GM06990 (cell line): ENCODE data around the gene ZNF256.

Experiments used
- DNase-seq: peaks from one replicate; pipeline ENCODE4 v3.0.0-alpha.2; 2011; ENCODE audit not compliant: insufficient read length; ENCODE audit errors: extremely low read depth
- H3K27me3 ChIP-seq: replicated peaks from 2 replicates; pipeline ENCODE4 v1.6.0; 2011; ENCODE audit warnings: low read length; ENCODE audit not compliant: control insufficient read depth, insufficient read depth
- H3K36me3 ChIP-seq: 2 replicates; pipeline ENCODE4 v1.5.1; 2011; ENCODE audit warnings: low read length; ENCODE audit not compliant: control insufficient read depth, insufficient read depth
- H3K4me3 ChIP-seq: replicated peaks from 2 replicates; pipeline ENCODE4 v1.5.1; 2011; ENCODE audit warnings: low read depth, mild to moderate bottlenecking, control low read depth, low read length
- CTCF ChIP-seq: IDR thresholded peaks from 2 replicates; pipeline ENCODE4 v1.5.1; 2011; ENCODE audit warnings: low read length, control low read depth, mild to moderate bottlenecking, inconsistent platforms; ENCODE audit not compliant: insufficient read depth, poor library complexity, severe bottlenecking

The ZNF256 gene

DNA sequence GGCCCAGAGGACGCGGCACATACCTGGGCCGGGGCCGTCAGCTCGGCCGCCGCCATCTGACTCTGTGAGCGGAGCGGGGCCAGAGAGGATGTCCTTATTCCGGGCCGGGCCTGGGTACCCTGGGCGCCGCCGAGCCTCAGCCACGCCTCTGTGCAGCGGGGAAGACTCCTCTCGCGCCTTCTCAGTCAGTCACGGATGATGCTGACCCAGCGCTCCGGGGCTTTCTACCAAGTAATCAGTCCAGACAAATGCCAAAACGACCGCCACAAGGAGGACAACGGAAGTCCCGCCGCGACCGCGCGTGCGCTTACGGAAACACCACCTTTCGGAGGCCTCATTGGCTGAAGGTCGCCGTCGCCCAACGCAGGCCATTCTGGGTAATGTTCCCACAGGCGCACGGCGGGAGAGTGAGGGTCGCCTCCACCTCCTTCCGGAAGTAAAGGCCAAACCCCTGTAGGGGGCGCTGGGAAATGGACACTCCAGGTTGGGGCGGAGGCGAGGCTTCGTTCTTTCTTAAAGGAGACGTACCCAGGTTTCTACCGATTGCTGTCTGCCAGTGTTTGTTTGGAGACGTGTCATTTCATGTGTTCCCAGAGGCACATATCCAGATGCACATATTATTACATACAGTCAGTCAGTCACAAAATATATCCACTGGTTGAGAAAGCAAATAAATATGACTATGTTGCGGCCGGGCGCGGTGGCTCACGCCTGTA is at the start of gene ZNF256:
Gene ZNF256 (minus strand): TSS at position 288 of the 716 bp plus-strand sequence. CDS start 232 bp downstream, at position 56.
- H3K4me3 ChIP-seq, result peak within 1 kb of the TSS; percentile 79
- peak; percentile 82 for DNase-seq
- peak; percentile 54 for TF ChIP-seq CTCF
- peaks cover 1% of the 10 kb centered on the region for H3K36me3 ChIP-seq
- H3K27me3 ChIP-seq, result no peaks in the 10 kb centered on the region

GRCh38 chr19:57992841-57993240 is 45.3 kb upstream of the ZNF256 start:
- H3K36me3 ChIP-seq, result peaks cover 7% of the 10 kb centered on the region
- DNase-seq, result no peak
- no peak for TF ChIP-seq CTCF
- H3K27me3 ChIP-seq, result no peaks in the 10 kb centered on the region
- H3K4me3 ChIP-seq, result no peak overlapping the region

DNA sequence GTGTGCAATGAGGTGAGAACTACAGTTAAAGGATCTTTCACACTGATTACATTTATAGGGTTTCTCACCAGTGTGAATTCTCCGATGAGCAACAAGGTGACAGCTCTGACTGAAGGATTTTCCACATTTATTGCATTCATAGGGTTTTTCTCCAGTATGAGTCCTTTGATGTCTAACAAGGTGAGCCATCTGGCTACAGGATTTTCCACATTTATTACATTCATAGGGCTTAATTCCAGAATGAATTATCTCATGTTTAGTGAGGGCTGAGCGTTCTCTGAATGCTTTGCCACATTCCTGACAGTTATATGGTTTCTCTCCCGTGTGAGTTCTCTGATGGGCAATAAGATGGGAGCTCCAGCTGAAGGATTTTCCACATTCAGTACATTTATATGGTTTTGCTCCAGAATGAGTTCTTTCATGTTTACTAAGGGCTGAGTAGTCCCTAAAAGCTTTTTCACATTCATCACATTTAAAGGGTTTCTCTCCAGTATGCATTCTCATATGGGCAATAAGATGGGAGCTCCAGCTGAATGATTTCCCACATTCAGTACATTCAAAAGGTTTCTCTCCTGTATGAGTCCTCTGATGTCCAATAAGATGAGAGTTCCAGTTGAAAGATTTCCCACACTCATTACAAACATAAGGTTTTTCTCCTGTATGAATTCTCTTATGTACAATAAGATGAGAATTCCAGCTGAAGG is 31.2 kb upstream of the ZNF256 start:
- Histone ChIP-seq H3K27me3 (no peaks in the 10 kb centered on the region), H3K4me3 (no peak overlapping the region), H3K36me3 (peaks cover 5% of the 10 kb centered on the region; the same call in 1 of the 2 replicates)
- no peak for DNase-seq
- TF ChIP-seq CTCF, result no peak

DNA sequence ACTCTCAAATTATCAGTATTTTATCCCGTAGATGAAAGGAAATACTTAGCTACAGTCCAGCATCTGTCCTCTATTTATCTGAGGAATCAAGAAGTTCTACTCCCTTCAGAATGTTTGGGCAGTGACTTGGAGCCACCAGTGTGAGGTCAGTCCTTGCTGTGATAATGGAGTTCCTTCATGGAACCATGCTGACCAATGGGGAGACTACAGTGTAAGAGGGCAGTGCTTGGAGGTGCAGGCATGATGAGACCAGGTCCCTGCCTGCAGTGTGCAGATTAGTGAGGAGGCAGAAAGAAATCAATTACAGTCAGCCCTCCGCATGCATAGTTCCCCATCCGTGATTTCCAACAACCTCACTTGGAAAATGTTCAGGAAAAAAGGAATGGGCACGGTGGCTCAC is 26.9 kb upstream of the ZNF256 start, which contains the start of gene C19orf18:
Gene C19orf18 (minus strand): TSS at position 101 of the 400 bp plus-strand sequence. CDS start 102 bp downstream, outside the sequence.
- Histone ChIP-seq H3K36me3 (no peaks in the 10 kb centered on the region), H3K4me3 (no peak within 1 kb of the TSS), H3K27me3 (no peaks in the 10 kb centered on the region)
- TF ChIP-seq CTCF, result no peak
- no peak for DNase-seq

DNA sequence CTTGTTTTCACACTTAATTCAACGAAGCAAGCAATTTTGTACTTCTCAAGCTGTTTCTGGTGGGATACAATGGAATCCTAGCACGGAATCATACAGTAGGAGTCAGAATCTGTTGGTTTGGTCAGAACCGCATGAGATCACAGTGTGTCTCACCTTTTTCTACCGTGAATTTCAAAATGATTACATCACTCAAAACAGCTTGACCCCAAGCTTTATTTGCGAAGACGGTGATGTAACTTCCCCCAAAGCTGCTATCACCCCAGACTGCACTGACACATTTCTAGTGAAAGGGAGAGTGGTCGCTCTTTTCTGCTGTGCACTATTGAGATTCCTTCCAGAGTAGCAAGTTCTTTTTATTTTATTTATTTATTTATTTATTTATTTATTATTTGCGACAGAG is 17.3 kb upstream of the ZNF256 start:
- no peak overlapping the region for H3K4me3 ChIP-seq
- no peaks in the 10 kb centered on the region for H3K27me3 ChIP-seq
- H3K36me3 ChIP-seq, result no peaks in the 10 kb centered on the region
- no peak for DNase-seq
- TF ChIP-seq CTCF, result no peak
